OCI-LY3 (cell line): ENCODE measurements around the gene NTN5.

Source experiments
- H2AFZ ChIP-seq: fragments of 200-600, 300-600 bp; shearing (Covaris generic); 2 replicates; pipeline ENCODE4 v1.6.0; 2014; ENCODE audit warnings: antibody characterized with exemption, low read depth, low read length
- H3K27ac ChIP-seq: fragments of 200-600, 300-600 bp; sonication (generic); 2 replicates; pipeline ENCODE4 v1.5.1; 2014; ENCODE audit warnings: mild to moderate bottlenecking, low read length, moderate library complexity, mixed read lengths
- H3K27me3 ChIP-seq: fragments of 200-600, 300-600 bp; sonication (generic); 2 replicates; pipeline ENCODE4 v1.6.1; 2014; ENCODE audit warnings: low read depth, low read length, mixed read lengths
- H3K36me3 ChIP-seq: fragments of 200-600, 300-600 bp; sonication (generic); replicated peaks from 2 replicates; pipeline ENCODE3; 2014; ENCODE audit warnings: low read depth, low read length, mixed read lengths
- H3K4me1 ChIP-seq: fragments of 300-600, 200-600 bp; sonication (generic); 2 replicates; pipeline ENCODE4 v1.6.1; 2014; ENCODE audit warnings: low read length, mixed read lengths
- H3K4me2 ChIP-seq: fragments of 200-600, 300-600 bp; sonication (generic); 2 replicates; pipeline ENCODE4 v1.6.1; 2014; ENCODE audit warnings: low read length, mixed read lengths
- H3K4me3 ChIP-seq: fragments of 300-600, 200-600 bp; sonication (generic); 2 replicates; pipeline ENCODE4 v1.5.1; 2014; ENCODE audit warnings: antibody characterized with exemption, mild to moderate bottlenecking, low read length, moderate library complexity
- H3K79me2 ChIP-seq: fragments of 300-600, 200-600 bp; shearing (Covaris generic); 2 replicates; pipeline ENCODE4 v1.6.1; 2014; ENCODE audit warnings: mild to moderate bottlenecking, low read length, mixed read lengths
- H3K9ac ChIP-seq: fragments of 300-600, 200-600 bp; shearing (Covaris generic); 2 replicates; pipeline ENCODE4 v1.6.0; 2014; ENCODE audit warnings: mild to moderate bottlenecking, low read length, moderate library complexity
- H3K9me3 ChIP-seq: fragments of 200-600, 300-600 bp; shearing (Covaris generic); 2 replicates; pipeline ENCODE4 v1.6.1; 2014; ENCODE audit warnings: low read length, mixed read lengths; ENCODE audit not compliant: insufficient read depth
- H4K20me1 ChIP-seq: fragments of 200-600, 300-600 bp; sonication (generic); 2 replicates; pipeline ENCODE4 v1.6.1; 2016; ENCODE audit warnings: low read length, mixed read lengths; ENCODE audit not compliant: insufficient read depth
- CTCF ChIP-seq: fragments of 200-600, 300-600 bp; sonication (generic); IDR thresholded peaks from 2 replicates; pipeline ENCODE4 v1.5.1; 2014; ENCODE audit warnings: antibody characterized with exemption, low read length, low read depth
- EZH2phosphoT487 ChIP-seq: fragments of 200-600 bp; shearing (Covaris generic); IDR thresholded peaks from 2 replicates; pipeline ENCODE4 v1.6.1; 2018; ENCODE audit warnings: antibody characterized with exemption, mixed run types, low read depth

Gene NTN5

GRCh38 chr19:48630296-48631063 is 42.3 kb downstream of the NTN5 start:
- no peak overlapping the region for H3K4me3 ChIP-seq

GRCh38 chr19:48629599-48630295 is 43.1 kb downstream of the NTN5 start:
- no peak for TF ChIP-seq EZH2phosphoT487
- no peak for TF ChIP-seq CTCF
- H3K4me1 ChIP-seq: peaks cover 28% of the 10 kb centered on the region
- H2AFZ ChIP-seq: no peak overlapping the region
- peaks cover 23% of the 10 kb centered on the region for H3K36me3 ChIP-seq
- H3K79me2 ChIP-seq: peaks cover 23% of the 10 kb centered on the region
- no peak overlapping the region for H3K4me2 ChIP-seq
- H3K4me3 ChIP-seq: no peak overlapping the region
- no peaks in the 10 kb centered on the region for H3K9me3 ChIP-seq
- no peak overlapping the region for H3K9ac ChIP-seq
- no peak overlapping the region for H3K27ac ChIP-seq
- no peaks in the 10 kb centered on the region for H4K20me1 ChIP-seq
- no peaks in the 10 kb centered on the region for H3K27me3 ChIP-seq

More at GRCh38 chr19:48630296-48631063, 42.3 kb downstream of the NTN5 start:
- Histone ChIP-seq H3K9me3 (no peaks in the 10 kb centered on the region), H2AFZ (no peak overlapping the region), H4K20me1 (no peaks in the 10 kb centered on the region), H3K79me2 (peaks cover 16% of the 10 kb centered on the region), H3K4me1 (peaks cover 26% of the 10 kb centered on the region), H3K27ac (no peak overlapping the region), H3K36me3 (peaks cover 23% of the 10 kb centered on the region), H3K4me2 (no peak overlapping the region), H3K27me3 (no peaks in the 10 kb centered on the region), H3K9ac (no peak overlapping the region)
- no peak for TF ChIP-seq CTCF
- no peak for TF ChIP-seq EZH2phosphoT487

GRCh38 chr19:48629297-48629598 is 43.6 kb downstream of the NTN5 start:
- H3K4me1 ChIP-seq: peaks cover 26% of the 10 kb centered on the region
- TF ChIP-seq EZH2phosphoT487 (no peak), CTCF (no peak)
- H2AFZ ChIP-seq: no peak overlapping the region
- H3K9me3 ChIP-seq: no peaks in the 10 kb centered on the region
- H3K4me2 ChIP-seq: no peak overlapping the region
- no peaks in the 10 kb centered on the region for H3K27me3 ChIP-seq
- no peaks in the 10 kb centered on the region for H4K20me1 ChIP-seq
- H3K79me2 ChIP-seq: peaks cover 28% of the 10 kb centered on the region
- H3K27ac ChIP-seq: no peak overlapping the region
- H3K36me3 ChIP-seq: peaks cover 23% of the 10 kb centered on the region
- no peak overlapping the region for H3K4me3 ChIP-seq
- H3K9ac ChIP-seq: no peak overlapping the region

GRCh38 chr19:48628486-48629296 is 44.1 kb downstream of the NTN5 start:
- Histone ChIP-seq H3K4me3 (no peak overlapping the region), H2AFZ (no peak overlapping the region), H4K20me1 (no peaks in the 10 kb centered on the region), H3K9me3 (no peaks in the 10 kb centered on the region), H3K4me1 (peaks cover 22% of the 10 kb centered on the region), H3K27ac (no peak overlapping the region), H3K36me3 (peaks cover 23% of the 10 kb centered on the region), H3K9ac (no peak overlapping the region), H3K79me2 (peaks cover 26% of the 10 kb centered on the region), H3K27me3 (no peaks in the 10 kb centered on the region), H3K4me2 (no peak overlapping the region)
- TF ChIP-seq CTCF: no peak
- no peak for TF ChIP-seq EZH2phosphoT487
